ENCODE measurements around the gene PRKCB. TPM values are rescaled to one million over a fixed set of nuclear protein-coding genes. Genes with fewer than 3 reads are reported as not detected.

The PRKCB gene
- total RNA-seq, 1 experiment from 2014 or later = not detected

GRCh38 chr16:23965137-23965733, 129.5 kb downstream of the PRKCB start:
- no peak overlapping the region for H3K4me3 Mint-ChIP-seq (ENCODE audit: unreplicated experiment)
- BruUV-seq (replicated peaks) = no TSS peak
- H3K9me3 Mint-ChIP-seq (ENCODE audit: unreplicated experiment) = no peaks in the 10 kb centered on the region
- no peaks in the 10 kb centered on the region for H3K36me3 Mint-ChIP-seq (ENCODE audit: insufficient read depth, unreplicated experiment)
- CTCF ChIA-PET = interaction anchor here (0.8 to 1.2 kb wide), 4 partner anchors 12 to 162 kb away, joined by 3 to 4 read pairs (median 4); no protein-coding TSS in a partner anchor
- POLR2A ChIA-PET = no interaction called here
- no peak for DNase-seq (ENCODE audit: unreplicated experiment)
- H3K27me3 Mint-ChIP-seq (ENCODE audit: insufficient read depth, unreplicated experiment) = peaks cover 79% of the 10 kb centered on the region
- TF ChIP-seq CTCF (IDR thresholded peaks at IDR 0.05; ENCODE audit: unreplicated experiment) = no peak
- no peaks in the 10 kb centered on the region for H3K4me1 Mint-ChIP-seq (ENCODE audit: insufficient read depth, unreplicated experiment)
- intact Hi-C loops (cut with micrococcal nuclease) = no loop called here
- no peak overlapping the region for H3K27ac Mint-ChIP-seq (ENCODE audit: low read depth, unreplicated experiment)

GRCh38 chr16:23966597-23967394, 131.0 kb downstream of the PRKCB start:
- H3K9me3 Mint-ChIP-seq (ENCODE audit: unreplicated experiment) = no peaks in the 10 kb centered on the region
- CTCF ChIA-PET = interaction anchor here (0.6 to 1.1 kb wide), 4 partner anchors 25 to 170 kb away, joined by 3 to 5 read pairs (median 4); no protein-coding TSS in a partner anchor
- POLR2A ChIA-PET = no interaction called here
- BruUV-seq (replicated peaks) = no TSS peak
- H3K27me3 Mint-ChIP-seq (ENCODE audit: insufficient read depth, unreplicated experiment) = peaks cover 63% of the 10 kb centered on the region
- H3K4me3 Mint-ChIP-seq (ENCODE audit: unreplicated experiment) = no peak overlapping the region
- no peak overlapping the region for H3K27ac Mint-ChIP-seq (ENCODE audit: low read depth, unreplicated experiment)
- H3K36me3 Mint-ChIP-seq (ENCODE audit: insufficient read depth, unreplicated experiment) = no peaks in the 10 kb centered on the region
- intact Hi-C loops (cut with micrococcal nuclease) = no loop called here
- no peaks in the 10 kb centered on the region for H3K4me1 Mint-ChIP-seq (ENCODE audit: insufficient read depth, unreplicated experiment)
- TF ChIP-seq CTCF (IDR thresholded peaks at IDR 0.05; ENCODE audit: unreplicated experiment) = no peak
- DNase-seq (ENCODE audit: unreplicated experiment) = no peak

- no peak overlapping the region for H3K4me3 Mint-ChIP-seq (ENCODE audit: unreplicated experiment)
- H3K27me3 Mint-ChIP-seq (ENCODE audit: insufficient read depth, unreplicated experiment) = peaks cover 54% of the 10 kb centered on the region
- POLR2A ChIA-PET = no interaction called here
- no peak for DNase-seq (ENCODE audit: unreplicated experiment)
- TF ChIP-seq CTCF (IDR thresholded peaks at IDR 0.05; ENCODE audit: unreplicated experiment) = no peak
- intact Hi-C loops (cut with micrococcal nuclease) = no loop called here
- H3K9me3 Mint-ChIP-seq (ENCODE audit: unreplicated experiment) = no peaks in the 10 kb centered on the region
- BruUV-seq (replicated peaks) = no TSS peak
- CTCF ChIA-PET = no interaction called here
- no peaks in the 10 kb centered on the region for H3K36me3 Mint-ChIP-seq (ENCODE audit: insufficient read depth, unreplicated experiment)
- H3K4me1 Mint-ChIP-seq (ENCODE audit: insufficient read depth, unreplicated experiment) = no peaks in the 10 kb centered on the region
- H3K27ac Mint-ChIP-seq (ENCODE audit: low read depth, unreplicated experiment) = no peak overlapping the region
Observed at GRCh38 chr16:23967775-23968174, 132.0 kb downstream of the PRKCB start.

- H3K36me3 Mint-ChIP-seq (ENCODE audit: insufficient read depth, unreplicated experiment) = no peaks in the 10 kb centered on the region
- no peaks in the 10 kb centered on the region for H3K4me1 Mint-ChIP-seq (ENCODE audit: insufficient read depth, unreplicated experiment)
- H3K9me3 Mint-ChIP-seq (ENCODE audit: unreplicated experiment) = no peaks in the 10 kb centered on the region
- ChIA-PET POLR2A (no interaction called here), CTCF (no interaction called here)
- peaks cover 50% of the 10 kb centered on the region for H3K27me3 Mint-ChIP-seq (ENCODE audit: insufficient read depth, unreplicated experiment)
- intact Hi-C loops (cut with micrococcal nuclease) = no loop called here
- H3K27ac Mint-ChIP-seq (ENCODE audit: low read depth, unreplicated experiment) = no peak overlapping the region
- H3K4me3 Mint-ChIP-seq (ENCODE audit: unreplicated experiment) = no peak overlapping the region
- no peak for DNase-seq (ENCODE audit: unreplicated experiment)
- no peak for TF ChIP-seq CTCF (IDR thresholded peaks at IDR 0.05; ENCODE audit: unreplicated experiment)
- no TSS peak for BruUV-seq (replicated peaks)
Observed at GRCh38 chr16:23968176-23968575, 132.4 kb downstream of the PRKCB start.
